Neural progenitor cell (in vitro differentiated cells): ENCODE data around the gene MMP17. TPM values are rescaled to one million over a fixed set of nuclear protein-coding genes. Genes with fewer than 3 reads are reported as not detected.
"Not testable (repeated sequence)": the region's sequence is repeated elsewhere in the genome, so short reads cannot be mapped to it uniquely, and the experiment has no call there.

Experiments
- DNase-seq: peaks from one replicate; pipeline ENCODE4 v3.0.0-alpha.2; 2016; ENCODE audit warnings: low spot score
- H2AFZ ChIP-seq: fragments of 200-600 bp; sonication (generic); replicated peaks from 2 replicates; pipeline ENCODE4 v1.6.1; 2016; ENCODE audit warnings: antibody characterized with exemption
- H3F3A ChIP-seq: fragments of 200-600 bp; sonication (generic); 2 replicates; pipeline ENCODE4 v1.6.1; 2016; ENCODE audit warnings: antibody characterized with exemption, low read depth
- H3K27ac ChIP-seq: fragments of 200-600 bp; sonication (generic); 2 replicates; pipeline ENCODE4 v1.5.1; 2016; ENCODE audit warnings: mild to moderate bottlenecking
- H3K27me3 ChIP-seq: fragments of 200-600 bp; sonication (generic); 2 replicates; pipeline ENCODE4 v1.6.1; 2016; ENCODE audit warnings: mild to moderate bottlenecking, moderate library complexity
- H3K36me3 ChIP-seq: fragments of 200-600 bp; sonication (generic); 2 replicates; pipeline ENCODE4 v1.5.1; 2016
- H3K4me1 ChIP-seq: fragments of 200-600 bp; sonication (generic); 2 replicates; pipeline ENCODE4 v1.6.1; 2016; ENCODE audit warnings: mixed run types
- H3K4me2 ChIP-seq: fragments of 200-600 bp; sonication (generic); 2 replicates; pipeline ENCODE4 v1.6.1; 2016
- H3K4me3 ChIP-seq: fragments of 200-600 bp; sonication (generic); 2 replicates; pipeline ENCODE4 v1.5.1; 2016
- H3K79me2 ChIP-seq: fragments of 200-600 bp; sonication (generic); 2 replicates; pipeline ENCODE4 v1.6.1; 2016; ENCODE audit warnings: low read depth
- H3K9ac ChIP-seq: fragments of 200-600 bp; sonication (generic); 2 replicates; pipeline ENCODE4 v1.6.1; 2016
- H3K9me3 ChIP-seq: fragments of 200-600 bp; sonication (generic); 2 replicates; pipeline ENCODE4 v1.5.1; 2016; ENCODE audit warnings: low read depth
- H4K20me1 ChIP-seq: fragments of 200-600 bp; sonication (generic); 2 replicates; pipeline ENCODE4 v1.6.1; 2016; ENCODE audit warnings: low read depth
- H3K27ac Mint-ChIP-seq: 3 replicates; pipeline ENCODE4 v1.8.0; 2021; ENCODE audit warnings: mixed read lengths
- H3K27me3 Mint-ChIP-seq: 2 replicates; pipeline ENCODE4 v1.8.0; 2022; ENCODE audit warnings: low read depth, mild to moderate bottlenecking, inconsistent platforms, moderate library complexity, mixed read lengths; ENCODE audit not compliant: insufficient read depth
- H3K36me3 Mint-ChIP-seq: 3 replicates; pipeline ENCODE4 v1.8.0; 2021; ENCODE audit warnings: mixed read lengths
- H3K4me1 Mint-ChIP-seq: 3 replicates; pipeline ENCODE4 v1.8.0; 2021; ENCODE audit warnings: mixed read lengths
- H3K4me3 Mint-ChIP-seq: 3 replicates; pipeline ENCODE4 v1.8.0; 2021; ENCODE audit warnings: mild to moderate bottlenecking, moderate library complexity, mixed read lengths
- H3K9me3 Mint-ChIP-seq: 3 replicates; pipeline ENCODE4 v1.8.0; 2020; ENCODE audit warnings: mixed read lengths
- CTCF ChIP-seq: fragments of 200-600 bp; sonication (generic); IDR thresholded peaks from 2 replicates; pipeline ENCODE4 v1.5.1; 2017; ENCODE audit warnings: antibody characterized with exemption, mild to moderate bottlenecking
- EZH2 ChIP-seq: fragments of 200-600 bp; sonication (generic); IDR thresholded peaks from 2 replicates; pipeline ENCODE4 v1.6.1; 2017; ENCODE audit warnings: antibody characterized with exemption, mild to moderate bottlenecking, moderate library complexity
- EZH2phosphoT487 ChIP-seq: fragments of 200-600 bp; sonication (generic); IDR thresholded peaks from 2 replicates; pipeline ENCODE4 v1.6.1; 2017; ENCODE audit warnings: antibody characterized with exemption
- total RNA-seq: library from RNA; depleted of rRNA; stranded (reverse); fragments of >200 nt; gene quantifications from 2 replicates; pipeline ENCODE4 v1.2.3, GENCODE V29; 2015; ENCODE audit warnings: low replicate concordance

MMP17 gene
- total RNA-seq, 1 donor from 2014 or later = 2.1 TPM

DNA sequence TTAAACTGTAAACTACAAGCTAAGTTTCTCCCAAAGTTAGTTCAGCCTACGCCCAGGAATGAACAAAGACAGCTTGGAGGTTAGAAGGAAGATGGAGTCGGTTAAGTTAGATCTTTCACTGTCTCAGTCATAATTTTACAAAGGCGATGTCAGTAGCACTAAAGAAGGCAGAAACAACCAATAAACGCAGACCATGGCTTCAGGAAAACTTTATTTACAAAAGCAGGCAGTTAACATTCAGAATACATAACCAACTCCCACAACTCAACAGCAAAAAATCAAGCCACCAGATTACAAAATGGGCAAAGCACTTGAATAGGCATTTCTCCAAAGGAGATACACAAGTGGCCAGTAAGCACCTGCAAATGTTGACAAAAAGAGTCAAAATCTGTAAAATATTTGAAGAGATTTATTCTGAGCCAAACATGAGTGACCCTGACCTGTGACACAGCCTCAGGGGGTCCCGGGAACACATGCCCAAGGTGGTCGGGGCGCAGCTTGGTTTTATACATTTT, 57.4 kb downstream of the MMP17 start:
- Histone ChIP-seq H3K36me3 (no peaks in the 10 kb centered on the region), H3K9ac (no peak overlapping the region), H3K27me3 (no peaks in the 10 kb centered on the region), H2AFZ (no peak overlapping the region), H3K4me3 (no peak overlapping the region), H3K27ac (no peak overlapping the region), H3K79me2 (no peaks in the 10 kb centered on the region), H3K9me3 (no peaks in the 10 kb centered on the region), H3K4me1 (no peaks in the 10 kb centered on the region), H3F3A (no peaks in the 10 kb centered on the region), H3K4me2 (no peak overlapping the region), H4K20me1 (no peaks in the 10 kb centered on the region)
- no peak overlapping the region for H3K27ac Mint-ChIP-seq
- peaks cover 2% of the 10 kb centered on the region for H3K4me1 Mint-ChIP-seq
- no peaks in the 10 kb centered on the region for H3K36me3 Mint-ChIP-seq
- TF ChIP-seq EZH2phosphoT487 = no peak
- no peak for TF ChIP-seq EZH2
- no peak for TF ChIP-seq CTCF
- H3K9me3 Mint-ChIP-seq = peaks cover 10% of the 10 kb centered on the region
- no peak overlapping the region for H3K4me3 Mint-ChIP-seq
- H3K27me3 Mint-ChIP-seq = peaks cover 9% of the 10 kb centered on the region
- DNase-seq = no peak

- H3K36me3 ChIP-seq, H3F3A ChIP-seq, H3K9me3 Mint-ChIP-seq, H3K4me2 ChIP-seq, DNase-seq, H3K9me3 ChIP-seq, H3K27ac ChIP-seq, H3K27me3 ChIP-seq, H2AFZ ChIP-seq, H3K36me3 Mint-ChIP-seq, H3K4me1 ChIP-seq, H3K9ac ChIP-seq, H3K4me3 Mint-ChIP-seq, H3K27ac Mint-ChIP-seq, H3K4me3 ChIP-seq: not testable (repeated sequence)
- Mint-ChIP-seq H3K27me3 (peaks cover 11% of the 10 kb centered on the region), H3K4me1 (peaks cover 11% of the 10 kb centered on the region)
- Histone ChIP-seq H4K20me1 (peaks cover 18% of the 10 kb centered on the region), H3K79me2 (peaks cover 16% of the 10 kb centered on the region)
Observed at GRCh38 chr12:131891722-131892121, 63.5 kb downstream of the MMP17 start.

GRCh38 chr12:131892711-131893604, 64.8 kb downstream of the MMP17 start:
- Histone ChIP-seq H3K4me1 (peaks cover 9% of the 10 kb centered on the region), H3K9me3 (no peaks in the 10 kb centered on the region), H3K9ac (no peak overlapping the region), H4K20me1 (peaks cover 30% of the 10 kb centered on the region), H3K36me3 (no peaks in the 10 kb centered on the region), H3F3A (peaks cover 8% of the 10 kb centered on the region), H2AFZ (peak overlapping the region; percentile 26), H3K79me2 (peaks cover 26% of the 10 kb centered on the region), H3K27me3 (no peaks in the 10 kb centered on the region), H3K27ac (no peak overlapping the region), H3K4me3 (no peak overlapping the region), H3K4me2 (no peak overlapping the region)
- no peaks in the 10 kb centered on the region for H3K36me3 Mint-ChIP-seq
- H3K4me1 Mint-ChIP-seq = peaks cover 15% of the 10 kb centered on the region
- peak overlapping the region; percentile 86 for H3K27ac Mint-ChIP-seq
- TF ChIP-seq CTCF = no peak
- TF ChIP-seq EZH2phosphoT487 = no peak
- TF ChIP-seq EZH2 = no peak
- H3K9me3 Mint-ChIP-seq = no peaks in the 10 kb centered on the region
- DNase-seq = no peak
- H3K27me3 Mint-ChIP-seq = peaks cover 11% of the 10 kb centered on the region
- H3K4me3 Mint-ChIP-seq = peak overlapping the region; percentile 71
